ENCODE results near the gene SLC35F5.

DNA sequence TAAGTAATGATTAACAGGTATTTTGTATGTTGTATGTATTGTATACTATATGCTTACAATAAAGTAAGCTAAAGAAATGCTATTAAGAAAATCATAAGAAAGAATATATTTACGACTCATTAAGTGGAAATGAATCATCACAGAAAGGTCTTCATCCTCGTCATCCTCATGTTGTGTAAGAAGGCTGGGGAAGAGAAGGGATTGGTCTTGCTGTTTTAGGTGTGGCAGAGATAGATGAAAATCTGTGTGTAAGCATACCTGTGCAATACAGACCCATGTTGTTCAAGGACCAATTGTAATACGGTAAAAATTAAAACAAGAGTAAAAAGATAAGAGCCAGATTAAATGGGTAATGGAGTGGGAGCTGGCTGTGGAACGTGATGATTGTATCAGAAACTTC is 16.6 kb downstream of the SLC35F5 start:
- TF ChIP-seq EZH2 (IDR thresholded peaks at IDR 0.05; ENCODE audit: low read depth, unreplicated experiment) (no peak), JUNB (IDR thresholded peaks at IDR 0.05; ENCODE audit: unreplicated experiment) (no peak), EZH2phosphoT487 (IDR thresholded peaks at IDR 0.05; ENCODE audit: unreplicated experiment) (no peak), POLR2AphosphoS5 (IDR thresholded peaks at IDR 0.05; ENCODE audit: low read depth) (no peak), CREB1 (CRISPR knock-in tag; IDR thresholded peaks at IDR 0.05; ENCODE audit: low read depth) (no peak)
- TF ChIP-seq, protein P1, sequence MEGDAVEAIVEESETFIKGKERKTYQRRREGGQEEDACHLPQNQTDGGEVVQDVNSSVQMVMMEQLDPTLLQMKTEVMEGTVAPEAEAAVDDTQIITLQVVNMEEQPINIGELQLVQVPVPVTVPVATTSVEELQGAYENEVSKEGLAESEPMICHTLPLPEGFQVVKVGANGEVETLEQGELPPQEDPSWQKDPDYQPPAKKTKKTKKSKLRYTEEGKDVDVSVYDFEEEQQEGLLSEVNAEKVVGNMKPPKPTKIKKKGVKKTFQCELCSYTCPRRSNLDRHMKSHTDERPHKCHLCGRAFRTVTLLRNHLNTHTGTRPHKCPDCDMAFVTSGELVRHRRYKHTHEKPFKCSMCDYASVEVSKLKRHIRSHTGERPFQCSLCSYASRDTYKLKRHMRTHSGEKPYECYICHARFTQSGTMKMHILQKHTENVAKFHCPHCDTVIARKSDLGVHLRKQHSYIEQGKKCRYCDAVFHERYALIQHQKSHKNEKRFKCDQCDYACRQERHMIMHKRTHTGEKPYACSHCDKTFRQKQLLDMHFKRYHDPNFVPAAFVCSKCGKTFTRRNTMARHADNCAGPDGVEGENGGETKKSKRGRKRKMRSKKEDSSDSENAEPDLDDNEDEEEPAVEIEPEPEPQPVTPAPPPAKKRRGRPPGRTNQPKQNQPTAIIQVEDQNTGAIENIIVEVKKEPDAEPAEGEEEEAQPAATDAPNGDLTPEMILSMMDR (conservative IDR thresholded peaks at IDR 0.05; ENCODE audit: low read depth in 2 of 2), result no peak
- TF ChIP-seq, protein P2, sequence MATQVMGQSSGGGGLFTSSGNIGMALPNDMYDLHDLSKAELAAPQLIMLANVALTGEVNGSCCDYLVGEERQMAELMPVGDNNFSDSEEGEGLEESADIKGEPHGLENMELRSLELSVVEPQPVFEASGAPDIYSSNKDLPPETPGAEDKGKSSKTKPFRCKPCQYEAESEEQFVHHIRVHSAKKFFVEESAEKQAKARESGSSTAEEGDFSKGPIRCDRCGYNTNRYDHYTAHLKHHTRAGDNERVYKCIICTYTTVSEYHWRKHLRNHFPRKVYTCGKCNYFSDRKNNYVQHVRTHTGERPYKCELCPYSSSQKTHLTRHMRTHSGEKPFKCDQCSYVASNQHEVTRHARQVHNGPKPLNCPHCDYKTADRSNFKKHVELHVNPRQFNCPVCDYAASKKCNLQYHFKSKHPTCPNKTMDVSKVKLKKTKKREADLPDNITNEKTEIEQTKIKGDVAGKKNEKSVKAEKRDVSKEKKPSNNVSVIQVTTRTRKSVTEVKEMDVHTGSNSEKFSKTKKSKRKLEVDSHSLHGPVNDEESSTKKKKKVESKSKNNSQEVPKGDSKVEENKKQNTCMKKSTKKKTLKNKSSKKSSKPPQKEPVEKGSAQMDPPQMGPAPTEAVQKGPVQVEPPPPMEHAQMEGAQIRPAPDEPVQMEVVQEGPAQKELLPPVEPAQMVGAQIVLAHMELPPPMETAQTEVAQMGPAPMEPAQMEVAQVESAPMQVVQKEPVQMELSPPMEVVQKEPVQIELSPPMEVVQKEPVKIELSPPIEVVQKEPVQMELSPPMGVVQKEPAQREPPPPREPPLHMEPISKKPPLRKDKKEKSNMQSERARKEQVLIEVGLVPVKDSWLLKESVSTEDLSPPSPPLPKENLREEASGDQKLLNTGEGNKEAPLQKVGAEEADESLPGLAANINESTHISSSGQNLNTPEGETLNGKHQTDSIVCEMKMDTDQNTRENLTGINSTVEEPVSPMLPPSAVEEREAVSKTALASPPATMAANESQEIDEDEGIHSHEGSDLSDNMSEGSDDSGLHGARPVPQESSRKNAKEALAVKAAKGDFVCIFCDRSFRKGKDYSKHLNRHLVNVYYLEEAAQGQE (IDR thresholded peaks at IDR 0.05; ENCODE audit: unreplicated experiment), result no peak
- TF ChIP-seq, protein P3, sequence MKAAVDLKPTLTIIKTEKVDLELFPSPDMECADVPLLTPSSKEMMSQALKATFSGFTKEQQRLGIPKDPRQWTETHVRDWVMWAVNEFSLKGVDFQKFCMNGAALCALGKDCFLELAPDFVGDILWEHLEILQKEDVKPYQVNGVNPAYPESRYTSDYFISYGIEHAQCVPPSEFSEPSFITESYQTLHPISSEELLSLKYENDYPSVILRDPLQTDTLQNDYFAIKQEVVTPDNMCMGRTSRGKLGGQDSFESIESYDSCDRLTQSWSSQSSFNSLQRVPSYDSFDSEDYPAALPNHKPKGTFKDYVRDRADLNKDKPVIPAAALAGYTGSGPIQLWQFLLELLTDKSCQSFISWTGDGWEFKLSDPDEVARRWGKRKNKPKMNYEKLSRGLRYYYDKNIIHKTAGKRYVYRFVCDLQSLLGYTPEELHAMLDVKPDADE (IDR thresholded peaks at IDR 0.05), result no peak

Data from GM23338 (cell line).